Astrocyte (in vitro differentiated cells and primary cell): ENCODE results near the gene USP44. TPM values are rescaled to one million over a fixed set of nuclear protein-coding genes. Genes with fewer than 3 reads are reported as not detected.

Experiments
- DNase-seq: peaks from one replicate; pipeline ENCODE4 v3.0.0-alpha.2; 2010; ENCODE audit warnings: low read depth
- FAIRE-seq: peaks from 2 replicates; lab custom pipeline; 2011; peaks lifted over from hg19 to GRCh38; lab: Jason Lieb, UNC
- H2AFZ ChIP-seq: 2 replicates; pipeline ENCODE4 v1.6.0; 2012; ENCODE audit warnings: low read depth, low read length, inconsistent platforms
- H3K27ac ChIP-seq: 2 replicates; pipeline ENCODE4 v1.5.1; 2011; ENCODE audit warnings: low read depth, low read length, inconsistent platforms
- H3K27me3 ChIP-seq: 2 replicates; pipeline ENCODE4 v1.6.0; 2011; ENCODE audit warnings: low read length, inconsistent platforms; ENCODE audit not compliant: insufficient read depth
- H3K36me3 ChIP-seq: 2 replicates; pipeline ENCODE4 v1.5.1; 2011; ENCODE audit warnings: low read length, inconsistent platforms; ENCODE audit not compliant: insufficient read depth
- H3K4me1 ChIP-seq: 2 replicates; pipeline ENCODE4 v1.5.1; 2011; ENCODE audit warnings: low read length, inconsistent platforms; ENCODE audit not compliant: insufficient read depth
- H3K4me2 ChIP-seq: 2 replicates; pipeline ENCODE4 v1.6.0; 2012; ENCODE audit warnings: low read length, inconsistent platforms
- H3K4me3 ChIP-seq: 2 replicates; pipeline ENCODE4 v1.5.1; 2011; ENCODE audit warnings: low read depth, mild to moderate bottlenecking, low read length, inconsistent platforms; ENCODE audit not compliant: insufficient read depth
- H3K79me2 ChIP-seq: 2 replicates; pipeline ENCODE4 v1.6.0; 2012; ENCODE audit warnings: mild to moderate bottlenecking, low read length, inconsistent platforms; ENCODE audit not compliant: insufficient read depth
- H3K9ac ChIP-seq: 2 replicates; pipeline ENCODE4 v1.6.0; 2012; ENCODE audit warnings: mild to moderate bottlenecking, low read length, inconsistent platforms
- H3K9me3 ChIP-seq: 2 replicates; pipeline ENCODE4 v1.5.1; 2012; ENCODE audit warnings: low read depth, mild to moderate bottlenecking, low read length, inconsistent platforms; ENCODE audit not compliant: insufficient read depth
- H4K20me1 ChIP-seq: 2 replicates; pipeline ENCODE4 v1.6.0; 2012; ENCODE audit warnings: low read length, inconsistent platforms; ENCODE audit not compliant: insufficient read depth
- H3K27ac Mint-ChIP-seq: one replicate; pipeline ENCODE4 v1.8.0; 2021; ENCODE audit warnings: mild to moderate bottlenecking, mixed read lengths; ENCODE audit not compliant: unreplicated experiment
- H3K27me3 Mint-ChIP-seq: one replicate; pipeline ENCODE4 v1.8.0; 2021; ENCODE audit warnings: low read depth, mixed read lengths; ENCODE audit not compliant: unreplicated experiment
- H3K36me3 Mint-ChIP-seq: one replicate; pipeline ENCODE4 v1.8.0; 2021; ENCODE audit warnings: low read depth, mixed read lengths; ENCODE audit not compliant: unreplicated experiment
- H3K4me1 Mint-ChIP-seq: one replicate; pipeline ENCODE4 v1.8.0; 2021; ENCODE audit warnings: low read depth, mixed read lengths; ENCODE audit not compliant: unreplicated experiment
- H3K4me3 Mint-ChIP-seq: one replicate; pipeline ENCODE4 v1.8.0; 2021; ENCODE audit warnings: mild to moderate bottlenecking, moderate library complexity, mixed read lengths; ENCODE audit not compliant: unreplicated experiment
- H3K9me3 Mint-ChIP-seq: one replicate; pipeline ENCODE4 v1.8.0; 2021; ENCODE audit warnings: mild to moderate bottlenecking, mixed read lengths; ENCODE audit not compliant: unreplicated experiment
- CTCF ChIP-seq: IDR thresholded peaks from 2 replicates; pipeline ENCODE4 v1.5.1; 2011; ENCODE audit warnings: low read depth, mild to moderate bottlenecking, inconsistent platforms, low read length, moderate library complexity; ENCODE audit not compliant: insufficient read depth
- EZH2 ChIP-seq: IDR thresholded peaks from 2 replicates; pipeline ENCODE4 v1.6.1; 2012; ENCODE audit warnings: mild to moderate bottlenecking, low read length, inconsistent platforms; ENCODE audit not compliant: insufficient read depth
- total RNA-seq: library from RNA; stranded (reverse); gene quantifications from 2 replicates; pipeline ENCODE4 v1.2.1, GENCODE V29; 2021

The USP44 gene
- total RNA-seq, 1 donor from 2014 or later = 5.4 TPM

GRCh38 chr12:95533985-95534384, 17.3 kb downstream of the USP44 start:
- H3K4me1 Mint-ChIP-seq = peaks cover 17% of the 10 kb centered on the region
- no peak overlapping the region for H3K9ac ChIP-seq
- H4K20me1 ChIP-seq = no peaks in the 10 kb centered on the region
- H3K27ac ChIP-seq = no peak overlapping the region
- H3K27ac Mint-ChIP-seq = no peak overlapping the region
- H3K79me2 ChIP-seq = no peaks in the 10 kb centered on the region
- FAIRE-seq (no peak), DNase-seq (no peak)
- H3K36me3 ChIP-seq = no peaks in the 10 kb centered on the region
- peaks cover 6% of the 10 kb centered on the region for H3K4me1 ChIP-seq
- H3K27me3 Mint-ChIP-seq = no peaks in the 10 kb centered on the region
- H3K4me2 ChIP-seq = no peak overlapping the region
- no peak overlapping the region for H3K4me3 Mint-ChIP-seq
- H3K4me3 ChIP-seq = no peak overlapping the region
- no peaks in the 10 kb centered on the region for H3K9me3 ChIP-seq
- H3K36me3 Mint-ChIP-seq = peaks cover 1% of the 10 kb centered on the region
- no peaks in the 10 kb centered on the region for H3K27me3 ChIP-seq
- TF ChIP-seq EZH2 = no peak
- no peak for TF ChIP-seq CTCF
- peak overlapping the region; percentile 12 for H2AFZ ChIP-seq
- H3K9me3 Mint-ChIP-seq = no peaks in the 10 kb centered on the region

GRCh38 chr12:95532851-95533250, 18.4 kb downstream of the USP44 start:
- H2AFZ ChIP-seq = peak overlapping the region; percentile 57
- H3K79me2 ChIP-seq = no peaks in the 10 kb centered on the region
- H3K27me3 Mint-ChIP-seq = no peaks in the 10 kb centered on the region
- no peak overlapping the region for H3K4me3 Mint-ChIP-seq
- peak overlapping the region; percentile 70 for H3K27ac Mint-ChIP-seq
- H3K9me3 ChIP-seq = no peaks in the 10 kb centered on the region
- H3K4me2 ChIP-seq = peak overlapping the region; percentile 12
- no peak overlapping the region for H3K4me3 ChIP-seq
- H3K27ac ChIP-seq = no peak overlapping the region
- no peak overlapping the region for H3K9ac ChIP-seq
- FAIRE-seq = no peak
- H3K4me1 Mint-ChIP-seq = peaks cover 17% of the 10 kb centered on the region
- H3K36me3 ChIP-seq = no peaks in the 10 kb centered on the region
- H3K36me3 Mint-ChIP-seq = peaks cover 1% of the 10 kb centered on the region
- H3K4me1 ChIP-seq = peaks cover 6% of the 10 kb centered on the region
- H4K20me1 ChIP-seq = no peaks in the 10 kb centered on the region
- no peaks in the 10 kb centered on the region for H3K27me3 ChIP-seq
- peak; percentile 72 for DNase-seq
- no peak for TF ChIP-seq CTCF
- no peak for TF ChIP-seq EZH2
- no peaks in the 10 kb centered on the region for H3K9me3 Mint-ChIP-seq

GRCh38 chr12:95529693-95530225, 21.5 kb downstream of the USP44 start:
- Histone ChIP-seq H3K4me2 (no peak overlapping the region), H3K27ac (no peak overlapping the region), H3K9ac (no peak overlapping the region), H3K4me1 (peaks cover 6% of the 10 kb centered on the region), H2AFZ (no peak overlapping the region), H4K20me1 (no peaks in the 10 kb centered on the region), H3K36me3 (no peaks in the 10 kb centered on the region), H3K79me2 (no peaks in the 10 kb centered on the region), H3K9me3 (no peaks in the 10 kb centered on the region), H3K4me3 (no peak overlapping the region), H3K27me3 (no peaks in the 10 kb centered on the region)
- no peak for TF ChIP-seq EZH2
- TF ChIP-seq CTCF = no peak
- H3K27me3 Mint-ChIP-seq = no peaks in the 10 kb centered on the region
- H3K4me1 Mint-ChIP-seq = peaks cover 17% of the 10 kb centered on the region
- no peaks in the 10 kb centered on the region for H3K9me3 Mint-ChIP-seq
- H3K27ac Mint-ChIP-seq = no peak overlapping the region
- no peak overlapping the region for H3K4me3 Mint-ChIP-seq
- H3K36me3 Mint-ChIP-seq = no peaks in the 10 kb centered on the region
- DNase-seq (no peak), FAIRE-seq (no peak)
